Ishikawa (cell line): ENCODE results near the gene IBTK.

Experiments
- CEBPB ChIP-seq: IDR thresholded peaks from 2 replicates; pipeline ENCODE4 v1.6.1; 2012
- CREB1 ChIP-seq: IDR thresholded peaks from 2 replicates; pipeline ENCODE4 v1.6.1; 2012; ENCODE audit warnings: low read depth
- EGR1 ChIP-seq: IDR thresholded peaks from 2 replicates; pipeline ENCODE4 v1.6.1; 2012
- EP300 ChIP-seq: IDR thresholded peaks from 2 replicates; pipeline ENCODE4 v1.6.1; 2012; ENCODE audit warnings: borderline replicate concordance
- FOXM1 ChIP-seq: IDR thresholded peaks from 2 replicates; pipeline ENCODE4 v1.6.1; 2012; ENCODE audit warnings: low read depth, borderline replicate concordance
- NFIC ChIP-seq: IDR thresholded peaks from 2 replicates; pipeline ENCODE4 v1.6.1; 2012
- RAD21 ChIP-seq: IDR thresholded peaks from 2 replicates; pipeline ENCODE4 v1.6.1; 2012; ENCODE audit warnings: low read depth
- TAF1 ChIP-seq: IDR thresholded peaks from 2 replicates; pipeline ENCODE4 v1.6.1; 2012; ENCODE audit warnings: low read depth, mild to moderate bottlenecking
- TCF12 ChIP-seq: IDR thresholded peaks from 2 replicates; pipeline ENCODE4 v1.6.1; 2012; ENCODE audit warnings: low read depth
- TEAD4 ChIP-seq: IDR thresholded peaks from 2 replicates; pipeline ENCODE4 v1.6.1; 2012
- YY1 ChIP-seq: IDR thresholded peaks from 2 replicates; pipeline ENCODE4 v1.6.1; 2012; ENCODE audit warnings: low read depth
- ZBTB7A ChIP-seq: IDR thresholded peaks from 2 replicates; pipeline ENCODE4 v1.6.1; 2012; ENCODE audit warnings: low read depth
- TF ChIP-seq, protein P1 (sequence below): IDR thresholded peaks from 2 replicates; pipeline ENCODE4 v1.6.1; 2012
- TF ChIP-seq, protein P2 (sequence below): IDR thresholded peaks from 2 replicates; pipeline ENCODE4 v1.6.1; 2012
- TF ChIP-seq, protein P3 (sequence below): IDR thresholded peaks from 2 replicates; pipeline ENCODE4 v1.6.1; 2012; ENCODE audit warnings: low read depth, mild to moderate bottlenecking

Gene IBTK

DNA sequence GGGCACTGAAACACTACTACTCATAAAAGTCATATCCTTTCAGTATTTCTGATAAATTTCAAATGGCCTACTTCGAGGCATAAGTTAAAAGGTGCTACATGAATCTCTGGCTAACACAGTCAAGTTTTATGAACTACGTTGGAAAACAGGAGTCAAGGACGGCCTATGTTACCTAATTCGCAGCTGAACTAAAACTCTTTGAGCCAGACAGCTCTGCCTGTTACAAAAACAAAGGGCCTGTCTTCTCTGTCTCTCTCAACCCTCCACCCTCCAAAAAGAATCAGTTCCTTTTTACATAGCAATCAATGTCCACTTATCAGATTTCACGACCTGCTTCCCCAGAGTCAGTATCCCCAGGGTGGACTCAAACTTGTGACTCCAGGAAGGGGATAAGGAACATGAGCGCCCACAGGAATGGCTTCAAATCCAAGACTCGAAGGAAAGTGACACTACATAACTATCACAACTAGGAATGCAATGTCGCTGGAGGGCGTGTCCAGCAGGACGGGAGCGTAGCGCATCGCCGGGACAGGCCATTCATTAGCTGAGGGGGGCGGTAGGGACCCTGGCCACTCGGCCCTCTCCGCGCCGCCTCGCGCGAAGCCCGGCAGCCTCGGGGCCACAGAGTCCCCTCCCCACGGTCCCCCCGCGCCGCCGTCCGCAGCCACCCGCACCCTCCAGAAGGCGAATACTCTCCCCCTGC is 591 bp downstream of the IBTK start:
- TF ChIP-seq CREB1: no peak
- no peak for TF ChIP-seq EGR1
- peak; percentile 95 for TF ChIP-seq ZBTB7A
- TF ChIP-seq, protein P1, sequence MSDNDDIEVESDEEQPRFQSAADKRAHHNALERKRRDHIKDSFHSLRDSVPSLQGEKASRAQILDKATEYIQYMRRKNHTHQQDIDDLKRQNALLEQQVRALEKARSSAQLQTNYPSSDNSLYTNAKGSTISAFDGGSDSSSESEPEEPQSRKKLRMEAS: no peak; the same call in 1 of the 2 replicates

DNA sequence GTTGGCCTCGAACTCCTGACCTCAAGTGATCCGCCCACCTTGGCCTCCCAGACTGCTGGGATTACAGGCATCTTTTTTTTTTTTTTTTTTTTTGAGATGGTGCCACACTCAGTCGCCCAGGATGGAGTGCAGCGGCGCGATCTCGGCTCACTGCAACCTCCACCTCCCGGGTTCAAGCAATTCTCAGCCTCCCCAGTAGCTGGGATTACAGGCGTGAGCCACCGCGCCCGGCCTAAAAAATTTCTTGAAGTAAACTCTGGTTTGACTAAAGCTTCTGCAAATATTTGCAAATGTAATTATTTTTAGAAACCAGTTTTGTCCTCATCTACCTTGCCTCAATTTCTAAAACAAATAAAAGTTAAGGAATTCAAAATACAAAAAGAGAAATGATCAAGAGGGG is 1.2 kb downstream of the IBTK start:
- TF ChIP-seq YY1 (no peak), RAD21 (no peak), CEBPB (no peak), FOXM1 (no peak), TCF12 (no peak), NFIC (no peak), ZBTB7A (no peak), TAF1 (no peak), CREB1 (no peak)
- TF ChIP-seq, protein P2, sequence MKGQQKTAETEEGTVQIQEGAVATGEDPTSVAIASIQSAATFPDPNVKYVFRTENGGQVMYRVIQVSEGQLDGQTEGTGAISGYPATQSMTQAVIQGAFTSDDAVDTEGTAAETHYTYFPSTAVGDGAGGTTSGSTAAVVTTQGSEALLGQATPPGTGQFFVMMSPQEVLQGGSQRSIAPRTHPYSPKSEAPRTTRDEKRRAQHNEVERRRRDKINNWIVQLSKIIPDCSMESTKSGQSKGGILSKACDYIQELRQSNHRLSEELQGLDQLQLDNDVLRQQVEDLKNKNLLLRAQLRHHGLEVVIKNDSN: no peak

DNA sequence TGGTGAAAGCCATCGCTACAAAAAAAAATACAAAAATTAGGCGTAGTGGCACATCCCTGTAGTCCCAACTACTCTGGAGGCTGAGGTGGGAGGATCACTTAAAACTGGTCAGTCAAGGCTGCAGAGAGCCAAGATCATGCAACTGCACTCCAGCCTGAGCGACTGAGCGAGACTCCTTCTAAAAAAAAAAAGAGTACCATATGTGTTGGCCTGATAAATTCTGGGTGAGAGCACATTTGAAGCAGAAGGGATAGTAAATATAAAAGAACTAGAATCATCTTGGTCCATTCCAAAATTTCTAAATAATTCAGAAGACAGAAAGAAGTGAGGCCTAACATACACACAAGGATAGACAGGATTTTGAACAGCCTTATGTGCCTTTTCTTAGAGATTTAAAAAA is 2.2 kb downstream of the IBTK start:
- TF ChIP-seq EP300 (no peak), FOXM1 (no peak), EGR1 (no peak), TCF12 (no peak), YY1 (no peak), ZBTB7A (no peak), NFIC (no peak), RAD21 (no peak), TEAD4 (no peak), CEBPB (no peak), CREB1 (no peak), TAF1 (no peak)
- TF ChIP-seq, protein P2: no peak
- TF ChIP-seq, protein P1: no peak
- TF ChIP-seq, protein P3, sequence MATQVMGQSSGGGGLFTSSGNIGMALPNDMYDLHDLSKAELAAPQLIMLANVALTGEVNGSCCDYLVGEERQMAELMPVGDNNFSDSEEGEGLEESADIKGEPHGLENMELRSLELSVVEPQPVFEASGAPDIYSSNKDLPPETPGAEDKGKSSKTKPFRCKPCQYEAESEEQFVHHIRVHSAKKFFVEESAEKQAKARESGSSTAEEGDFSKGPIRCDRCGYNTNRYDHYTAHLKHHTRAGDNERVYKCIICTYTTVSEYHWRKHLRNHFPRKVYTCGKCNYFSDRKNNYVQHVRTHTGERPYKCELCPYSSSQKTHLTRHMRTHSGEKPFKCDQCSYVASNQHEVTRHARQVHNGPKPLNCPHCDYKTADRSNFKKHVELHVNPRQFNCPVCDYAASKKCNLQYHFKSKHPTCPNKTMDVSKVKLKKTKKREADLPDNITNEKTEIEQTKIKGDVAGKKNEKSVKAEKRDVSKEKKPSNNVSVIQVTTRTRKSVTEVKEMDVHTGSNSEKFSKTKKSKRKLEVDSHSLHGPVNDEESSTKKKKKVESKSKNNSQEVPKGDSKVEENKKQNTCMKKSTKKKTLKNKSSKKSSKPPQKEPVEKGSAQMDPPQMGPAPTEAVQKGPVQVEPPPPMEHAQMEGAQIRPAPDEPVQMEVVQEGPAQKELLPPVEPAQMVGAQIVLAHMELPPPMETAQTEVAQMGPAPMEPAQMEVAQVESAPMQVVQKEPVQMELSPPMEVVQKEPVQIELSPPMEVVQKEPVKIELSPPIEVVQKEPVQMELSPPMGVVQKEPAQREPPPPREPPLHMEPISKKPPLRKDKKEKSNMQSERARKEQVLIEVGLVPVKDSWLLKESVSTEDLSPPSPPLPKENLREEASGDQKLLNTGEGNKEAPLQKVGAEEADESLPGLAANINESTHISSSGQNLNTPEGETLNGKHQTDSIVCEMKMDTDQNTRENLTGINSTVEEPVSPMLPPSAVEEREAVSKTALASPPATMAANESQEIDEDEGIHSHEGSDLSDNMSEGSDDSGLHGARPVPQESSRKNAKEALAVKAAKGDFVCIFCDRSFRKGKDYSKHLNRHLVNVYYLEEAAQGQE: no peak

DNA sequence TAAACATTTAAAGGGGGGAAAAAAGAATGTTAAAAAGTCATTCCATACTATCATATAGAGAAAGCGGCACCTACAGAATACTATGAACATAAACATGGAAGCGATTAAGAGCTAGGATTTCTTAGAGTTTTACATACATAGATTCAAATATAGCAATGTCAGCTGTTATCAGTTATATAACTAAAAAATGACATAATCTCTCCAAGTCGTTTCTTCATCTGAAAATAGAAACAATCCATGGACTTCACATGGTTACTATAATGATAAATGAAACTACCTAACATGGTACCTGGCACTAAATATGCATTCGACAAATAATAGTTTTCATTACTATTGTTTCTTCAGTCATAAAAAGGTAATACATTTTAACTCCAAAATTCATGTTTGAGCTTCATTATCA is 3.7 kb downstream of the IBTK start:
- TF ChIP-seq, protein P2: no peak
- TF ChIP-seq ZBTB7A: no peak
- no peak for TF ChIP-seq CEBPB
- no peak for TF ChIP-seq CREB1
- TF ChIP-seq, protein P3: no peak
- TF ChIP-seq EGR1: no peak
- TF ChIP-seq, protein P1: no peak
- TF ChIP-seq TCF12: no peak
- TF ChIP-seq RAD21: no peak
- no peak for TF ChIP-seq EP300
- no peak for TF ChIP-seq YY1
- TF ChIP-seq FOXM1: no peak
- TF ChIP-seq TEAD4: no peak
- TF ChIP-seq TAF1: no peak

DNA sequence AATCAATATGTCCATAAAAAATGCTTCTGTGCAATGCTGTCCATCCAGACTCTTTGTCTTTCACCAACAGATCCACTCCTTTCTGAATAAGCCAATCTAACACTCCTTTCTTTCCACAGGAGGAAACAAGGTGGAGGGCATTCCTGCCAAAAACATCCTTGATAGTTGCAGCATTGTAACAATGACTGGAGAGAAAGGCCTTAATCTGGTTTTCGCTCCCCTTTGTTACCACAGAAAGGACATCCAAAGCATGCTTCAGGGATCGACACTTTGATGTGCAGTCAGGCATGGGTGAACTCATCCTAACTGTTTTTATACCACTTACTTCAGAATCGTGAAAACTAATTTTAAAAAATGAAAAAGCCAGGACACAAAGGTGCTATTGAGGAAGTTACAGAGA is 7.4 kb downstream of the IBTK start:
- TF ChIP-seq TCF12 (no peak), ZBTB7A (no peak), TEAD4 (no peak)

DNA sequence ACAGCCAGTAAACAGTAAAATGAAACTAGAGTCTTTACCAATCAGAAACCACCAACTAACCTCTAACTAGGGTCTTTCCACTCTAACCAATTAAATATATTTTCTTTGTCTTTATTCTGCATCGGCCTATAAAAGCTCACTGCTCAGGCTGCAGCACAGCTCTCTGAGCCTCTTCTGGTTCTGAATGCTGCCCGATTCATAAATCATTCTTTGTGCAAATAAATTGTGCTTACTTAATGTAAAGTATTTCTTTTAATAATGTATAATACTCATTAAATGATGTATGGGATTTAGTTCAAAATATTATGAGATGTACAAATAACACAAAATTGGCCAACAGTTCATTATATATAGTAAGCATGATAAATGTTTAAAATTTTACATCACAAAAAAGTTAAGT is 7.9 kb downstream of the IBTK start:
- TF ChIP-seq TAF1 (no peak), RAD21 (no peak), FOXM1 (no peak), EP300 (no peak), TCF12 (no peak), EGR1 (no peak), ZBTB7A (no peak), NFIC (no peak), YY1 (no peak)
- TF ChIP-seq, protein P3: no peak
